SJSA1 (cell line): Measurements from ENCODE around the gene FANCD2. TPM values are rescaled to one million over a fixed set of nuclear protein-coding genes. Genes with fewer than 3 reads are reported as not detected.
A peak's percentile ranks its signal among the peaks of the same experiment; 100 is the strongest.
"Not testable (repeated sequence)": the region's sequence is repeated elsewhere in the genome, so short reads cannot be mapped to it uniquely, and the experiment has no call there.

Source experiments
- DNase-seq, 2 experiments: peaks; one replicate each; pipeline ENCODE4 v3.0.0-alpha.2; 2015 to 2020; ENCODE audit warnings: low spot score in 2 of 2, low read depth in 1 of 2
- H3K27ac ChIP-seq: fragments of 250-450 bp; sonication (Bioruptor Pico); 2 replicates; pipeline ENCODE4 v1.5.1; 2020; ENCODE audit warnings: mild to moderate bottlenecking, moderate library complexity
- H3K27me3 ChIP-seq: fragments of 250-450 bp; sonication (Bioruptor Pico); replicated peaks from 2 replicates; pipeline ENCODE4 v1.5.1; 2020; ENCODE audit warnings: mild to moderate bottlenecking, moderate library complexity
- H3K36me3 ChIP-seq: fragments of 250-450 bp; sonication (Bioruptor Pico); 2 replicates; pipeline ENCODE4 v1.5.1; 2020; ENCODE audit warnings: mild to moderate bottlenecking
- H3K4me1 ChIP-seq: fragments of 250-450 bp; sonication (Bioruptor Pico); replicated peaks from 2 replicates; pipeline ENCODE4 v1.6.1; 2021; ENCODE audit warnings: mild to moderate bottlenecking
- H3K4me3 ChIP-seq: fragments of 250-450 bp; sonication (Bioruptor Pico); 2 replicates; pipeline ENCODE4 v1.5.1; 2020; ENCODE audit warnings: mild to moderate bottlenecking
- H3K9me3 ChIP-seq: fragments of 250-450 bp; sonication (Bioruptor Pico); replicated peaks from 2 replicates; pipeline ENCODE4 v1.5.1; 2020; ENCODE audit warnings: mild to moderate bottlenecking
- total RNA-seq: library from RNA; depleted of rRNA; stranded (reverse); fragments of >200 nt; shearing (Covaris generic); gene quantifications from 2 replicates; pipeline ENCODE4 v1.2.3, GENCODE V29; 2014

FANCD2 gene
- total RNA-seq, 1 experiment from 2014 or later: 36.7 TPM

- no peak overlapping the region for H3K27ac ChIP-seq
- H3K4me3 ChIP-seq: no peak overlapping the region
- no peaks in the 10 kb centered on the region for H3K4me1 ChIP-seq
- no peaks in the 10 kb centered on the region for H3K27me3 ChIP-seq
- peaks cover 42% of the 10 kb centered on the region for H3K36me3 ChIP-seq
- H3K9me3 ChIP-seq: no peaks in the 10 kb centered on the region
- DNase-seq: no peak
Observed at GRCh38 chr3:10093678-10094077, 67.4 kb downstream of the FANCD2 start.

- H3K4me3 ChIP-seq: no peak overlapping the region
- no peaks in the 10 kb centered on the region for H3K27me3 ChIP-seq
- H3K36me3 ChIP-seq: peaks cover 40% of the 10 kb centered on the region
- H3K27ac ChIP-seq: no peak overlapping the region
- DNase-seq: no peak
- no peaks in the 10 kb centered on the region for H3K4me1 ChIP-seq
- H3K9me3 ChIP-seq: no peaks in the 10 kb centered on the region
Observed at GRCh38 chr3:10099041-10099440, 72.8 kb downstream of the FANCD2 start.

- Histone ChIP-seq H3K36me3 (no peaks in the 10 kb centered on the region), H3K4me1 (no peaks in the 10 kb centered on the region), H3K4me3 (no peak overlapping the region), H3K9me3 (no peaks in the 10 kb centered on the region), H3K27ac (no peak overlapping the region), H3K27me3 (no peaks in the 10 kb centered on the region)
- DNase-seq: no peak
Observed at GRCh38 chr3:10106919-10107318, 80.7 kb downstream of the FANCD2 start.

GRCh38 chr3:10108091-10108490, 81.9 kb downstream of the FANCD2 start, which contains the start of gene FANCD2OS:
Gene FANCD2OS (minus strand): TSS chr3:10108255. CDS start chr3:10104774, 3,481 bp downstream.
- Histone ChIP-seq H3K4me3 (no peak within 1 kb of the TSS), H3K36me3 (no peaks in the 10 kb centered on the region), H3K9me3 (no peaks in the 10 kb centered on the region), H3K4me1 (no peaks in the 10 kb centered on the region), H3K27ac (no peak within 1 kb of the TSS), H3K27me3 (no peaks in the 10 kb centered on the region)
- DNase-seq: no peak

GRCh38 chr3:10115326-10116137, 89.3 kb downstream of the FANCD2 start, which contains the start of gene BRK1:
Gene BRK1 (plus strand): TSS chr3:10115675. CDS start chr3:10115702, 27 bp downstream.
- peaks cover 16% of the 10 kb centered on the region for H3K36me3 ChIP-seq
- peak; percentile 85 to 92 for DNase-seq
- H3K27ac ChIP-seq: peak within 1 kb of the TSS; percentile 32
- peaks cover 8% of the 10 kb centered on the region for H3K4me1 ChIP-seq
- H3K4me3 ChIP-seq: peak within 1 kb of the TSS; percentile 54
- H3K9me3 ChIP-seq: no peaks in the 10 kb centered on the region
- no peaks in the 10 kb centered on the region for H3K27me3 ChIP-seq

GRCh38 chr3:10116138-10116460, 89.9 kb downstream of the FANCD2 start:
- Histone ChIP-seq H3K36me3 (peaks cover 21% of the 10 kb centered on the region), H3K9me3 (no peaks in the 10 kb centered on the region), H3K27me3 (no peaks in the 10 kb centered on the region), H3K4me1 (peaks cover 8% of the 10 kb centered on the region), H3K4me3 (peak overlapping the region; percentile 54), H3K27ac (peak overlapping the region; percentile 32)
- peak; percentile 50 to 53 for DNase-seq

- Histone ChIP-seq H3K36me3 (peaks cover 25% of the 10 kb centered on the region), H3K4me1 (peaks cover 8% of the 10 kb centered on the region), H3K9me3 (no peaks in the 10 kb centered on the region), H3K27me3 (no peaks in the 10 kb centered on the region), H3K27ac (no peak overlapping the region), H3K4me3 (no peak overlapping the region; the same call in 1 of the 2 replicates)
- DNase-seq: no peak
Observed at GRCh38 chr3:10116928-10117327, 90.7 kb downstream of the FANCD2 start.

GRCh38 chr3:10119376-10119775, 93.1 kb downstream of the FANCD2 start:
- no peak overlapping the region for H3K4me3 ChIP-seq
- no peaks in the 10 kb centered on the region for H3K9me3 ChIP-seq
- no peak for DNase-seq
- H3K36me3 ChIP-seq: peaks cover 37% of the 10 kb centered on the region
- no peaks in the 10 kb centered on the region for H3K27me3 ChIP-seq
- peaks cover 8% of the 10 kb centered on the region for H3K4me1 ChIP-seq
- no peak overlapping the region for H3K27ac ChIP-seq

- Histone ChIP-seq H3K27ac (no peak overlapping the region), H3K9me3 (no peaks in the 10 kb centered on the region), H3K4me1 (peaks cover 8% of the 10 kb centered on the region), H3K36me3 (peaks cover 53% of the 10 kb centered on the region), H3K4me3 (no peak overlapping the region), H3K27me3 (no peaks in the 10 kb centered on the region)
- no peak for DNase-seq
Observed at GRCh38 chr3:10121064-10121463, 94.8 kb downstream of the FANCD2 start.

- Histone ChIP-seq H3K36me3 (peaks cover 64% of the 10 kb centered on the region), H3K9me3 (no peaks in the 10 kb centered on the region), H3K27ac (no peak overlapping the region), H3K4me1 (no peaks in the 10 kb centered on the region), H3K27me3 (no peaks in the 10 kb centered on the region), H3K4me3 (no peak overlapping the region)
- DNase-seq: no peak
Observed at GRCh38 chr3:10122724-10123123, 96.5 kb downstream of the FANCD2 start.

- not testable (repeated sequence) for DNase-seq, H3K27ac ChIP-seq, H3K4me3 ChIP-seq, H3K9me3 ChIP-seq, H3K27me3 ChIP-seq, H3K36me3 ChIP-seq, H3K4me1 ChIP-seq
Observed at GRCh38 chr3:10135872-10136271, 109.6 kb downstream of the FANCD2 start.

GRCh38 chr3:10136426-10137005, 110.3 kb downstream of the FANCD2 start:
- Histone ChIP-seq H3K27me3 (no peaks in the 10 kb centered on the region), H3K36me3 (no peaks in the 10 kb centered on the region), H3K27ac (no peak overlapping the region), H3K9me3 (no peaks in the 10 kb centered on the region), H3K4me1 (no peaks in the 10 kb centered on the region), H3K4me3 (no peak overlapping the region)
- DNase-seq: no peak

GRCh38 chr3:10137178-10137577, 110.9 kb downstream of the FANCD2 start:
- H3K27me3 ChIP-seq: no peaks in the 10 kb centered on the region
- H3K4me3 ChIP-seq: no peak overlapping the region
- no peak for DNase-seq

GRCh38 chr3:10140996-10141546, 114.8 kb downstream of the FANCD2 start:
- Histone ChIP-seq H3K27me3 (no peaks in the 10 kb centered on the region), H3K4me1 (peaks cover 16% of the 10 kb centered on the region), H3K4me3 (no peak overlapping the region), H3K27ac (no peak overlapping the region), H3K36me3 (peaks cover 27% of the 10 kb centered on the region), H3K9me3 (no peaks in the 10 kb centered on the region)
- DNase-seq: no peak

More at GRCh38 chr3:10137178-10137577, 110.9 kb downstream of the FANCD2 start:
- Histone ChIP-seq H3K4me1 (no peaks in the 10 kb centered on the region; the same call in 1 of the 2 replicates), H3K27ac (no peak overlapping the region), H3K9me3 (no peaks in the 10 kb centered on the region), H3K36me3 (peaks cover 4% of the 10 kb centered on the region; the same call in 1 of the 2 replicates)
